ENCODE measurements around the gene RUNX1.

- TF ChIP-seq CTCF (IDR thresholded peaks at IDR 0.05 in 8 of 11, conservative IDR thresholded peaks at IDR 0.05 in 3 of 11) (no peak), POLR2A (IDR thresholded peaks at IDR 0.05) (no peak)
Measured at GRCh38 chr21:34914239-34914638, 134.9 kb downstream of the RUNX1 start.

Data from spleen (tissue), 7 donors.